ENCODE results near the gene FGB. TPM values are rescaled to one million over a fixed set of nuclear protein-coding genes. Genes with fewer than 3 reads are reported as not detected.

Gene FGB
- total and polyA plus RNA-seq, 10 donors: 0.74 to 2.3 TPM; not detected in 8

DNA sequence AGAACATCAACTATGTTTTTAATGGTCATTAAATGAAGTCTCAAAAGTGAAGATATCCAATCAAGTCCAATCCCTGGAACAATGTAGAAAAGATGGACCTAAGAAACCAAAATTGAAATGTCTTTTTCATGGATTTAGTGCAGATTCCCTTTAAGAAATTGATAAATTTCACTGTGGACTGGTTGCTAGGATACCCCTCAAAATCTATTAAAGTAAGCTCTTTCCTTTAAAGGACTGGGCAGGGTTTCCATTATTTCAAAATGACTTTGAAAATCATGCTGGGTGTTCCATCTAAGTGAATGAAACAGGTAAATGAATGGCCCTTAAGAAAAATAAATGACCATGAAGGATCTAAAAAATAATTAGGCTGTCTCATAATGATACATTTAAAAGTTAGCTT is 41.2 kb upstream of the FGB start:
- intact Hi-C loops (cut with DNase I; ENCODE audit: low total_unique reads): no loop called here

GRCh38 chr4:154526151-154526550 is 36.7 kb upstream of the FGB start:
- 14 to 29% (median 16%) methylated on average over 2 of the region's 2 CpGs for WGBS, 5 donors
- intact Hi-C loops (cut with DNase I; ENCODE audit: low total_unique reads): no loop called here
- H3K27ac ChIP-seq: no peak overlapping the region
- TF ChIP-seq POLR2AphosphoS5 (IDR thresholded peaks at IDR 0.05): no peak
- TF ChIP-seq CTCF (IDR thresholded peaks at IDR 0.05 in 8 of 11, conservative IDR thresholded peaks at IDR 0.05 in 3 of 11): no peak
- TF ChIP-seq POLR2A (IDR thresholded peaks at IDR 0.05): no peak
- H3K36me3 ChIP-seq: no peaks in the 10 kb centered on the region
- no peak for DNase-seq
- no peaks in the 10 kb centered on the region for H3K9me3 ChIP-seq
- no peak overlapping the region for H3K4me3 ChIP-seq
- no peaks in the 10 kb centered on the region for H3K4me1 ChIP-seq
- H3K27me3 ChIP-seq (replicated peaks in 1 of 7): peaks cover 0 to 16% (median 0%) of the 10 kb centered on the region in 7 donors

More for the DNA sequence above, 41.2 kb upstream of the FGB start:
- TF ChIP-seq POLR2AphosphoS5 (IDR thresholded peaks at IDR 0.05) (no peak), POLR2A (IDR thresholded peaks at IDR 0.05) (no peak), CTCF (IDR thresholded peaks at IDR 0.05 in 8 of 11, conservative IDR thresholded peaks at IDR 0.05 in 3 of 11) (no peak)
- Histone ChIP-seq H3K27me3 (replicated peaks in 1 of 7) (peaks cover 0 to 27% (median 0%) of the 10 kb centered on the region in 7 donors), H3K36me3 (no peaks in the 10 kb centered on the region), H3K4me3 (no peak overlapping the region), H3K4me1 (no peaks in the 10 kb centered on the region), H3K27ac (no peak overlapping the region), H3K9me3 (no peaks in the 10 kb centered on the region)
- DNase-seq: no peak

- Histone ChIP-seq H3K4me1 (no peaks in the 10 kb centered on the region), H3K27me3 (replicated peaks in 1 of 7) (peaks cover 0 to 16% (median 0%) of the 10 kb centered on the region in 7 donors), H3K27ac (no peak overlapping the region), H3K4me3 (no peak overlapping the region), H3K36me3 (no peaks in the 10 kb centered on the region), H3K9me3 (no peaks in the 10 kb centered on the region)
- TF ChIP-seq POLR2AphosphoS5 (IDR thresholded peaks at IDR 0.05): no peak
- TF ChIP-seq POLR2A (IDR thresholded peaks at IDR 0.05): no peak
- no peak for TF ChIP-seq CTCF (IDR thresholded peaks at IDR 0.05 in 8 of 11, conservative IDR thresholded peaks at IDR 0.05 in 3 of 11)
- DNase-seq: no peak
- intact Hi-C loops (cut with DNase I; ENCODE audit: low total_unique reads): no loop called here
- 74 to 86% (median 85%) methylated on average over 4 of the region's 4 CpGs for WGBS, 5 donors
These were observed 35.5 kb upstream of the FGB start for GRCh38 chr4:154527308-154527707.

GRCh38 chr4:154528869-154529268 is 33.9 kb upstream of the FGB start:
- Histone ChIP-seq H3K36me3 (no peaks in the 10 kb centered on the region), H3K9me3 (no peaks in the 10 kb centered on the region), H3K27me3 (replicated peaks in 1 of 7) (peaks cover 0 to 8% (median 0%) of the 10 kb centered on the region in 7 donors), H3K27ac (no peak overlapping the region), H3K4me1 (no peaks in the 10 kb centered on the region), H3K4me3 (no peak overlapping the region)
- TF ChIP-seq POLR2AphosphoS5 (IDR thresholded peaks at IDR 0.05): no peak
- TF ChIP-seq POLR2A (IDR thresholded peaks at IDR 0.05): no peak
- TF ChIP-seq CTCF (IDR thresholded peaks at IDR 0.05 in 8 of 11, conservative IDR thresholded peaks at IDR 0.05 in 3 of 11): no peak
- intact Hi-C loops (cut with DNase I; ENCODE audit: low total_unique reads): no loop called here
- no peak for DNase-seq
- 54 to 73% (median 65%) methylated on average over 2 of the region's 2 CpGs for whole genome bisulfite sequencing, 5 donors
